G401.6 (cell line): ENCODE data around the gene JUN.
"Not testable (repeated sequence)": the region's sequence is repeated elsewhere in the genome, so short reads cannot be mapped to it uniquely, and the experiment has no call there.

ENCODE experiments used
- FAIRE-seq: peaks from 2 replicates; lab custom pipeline; 2012; peaks lifted over from hg19 to GRCh38; lab: Jason Lieb, UNC

The JUN gene

DNA sequence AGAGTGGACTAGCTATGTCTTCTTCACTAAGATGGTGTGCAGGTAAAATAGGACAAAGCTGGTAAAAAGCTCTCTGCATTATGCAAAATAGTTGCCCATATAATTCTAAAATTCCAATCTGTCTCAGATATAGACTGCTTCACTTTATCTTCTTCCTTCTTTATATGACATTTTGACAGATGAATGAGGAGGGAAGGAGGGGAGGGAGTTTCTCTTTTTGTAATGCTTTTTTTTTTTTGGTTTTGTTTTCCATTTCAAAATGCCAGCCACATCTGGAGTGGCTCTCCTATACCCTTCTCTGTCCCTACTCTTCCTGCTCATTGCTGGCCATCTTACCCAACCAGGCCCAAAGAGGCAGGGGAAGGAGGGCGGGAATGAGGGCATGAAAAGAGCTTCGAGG, 24.2 kb upstream of the JUN start:
- no peak for FAIRE-seq

DNA sequence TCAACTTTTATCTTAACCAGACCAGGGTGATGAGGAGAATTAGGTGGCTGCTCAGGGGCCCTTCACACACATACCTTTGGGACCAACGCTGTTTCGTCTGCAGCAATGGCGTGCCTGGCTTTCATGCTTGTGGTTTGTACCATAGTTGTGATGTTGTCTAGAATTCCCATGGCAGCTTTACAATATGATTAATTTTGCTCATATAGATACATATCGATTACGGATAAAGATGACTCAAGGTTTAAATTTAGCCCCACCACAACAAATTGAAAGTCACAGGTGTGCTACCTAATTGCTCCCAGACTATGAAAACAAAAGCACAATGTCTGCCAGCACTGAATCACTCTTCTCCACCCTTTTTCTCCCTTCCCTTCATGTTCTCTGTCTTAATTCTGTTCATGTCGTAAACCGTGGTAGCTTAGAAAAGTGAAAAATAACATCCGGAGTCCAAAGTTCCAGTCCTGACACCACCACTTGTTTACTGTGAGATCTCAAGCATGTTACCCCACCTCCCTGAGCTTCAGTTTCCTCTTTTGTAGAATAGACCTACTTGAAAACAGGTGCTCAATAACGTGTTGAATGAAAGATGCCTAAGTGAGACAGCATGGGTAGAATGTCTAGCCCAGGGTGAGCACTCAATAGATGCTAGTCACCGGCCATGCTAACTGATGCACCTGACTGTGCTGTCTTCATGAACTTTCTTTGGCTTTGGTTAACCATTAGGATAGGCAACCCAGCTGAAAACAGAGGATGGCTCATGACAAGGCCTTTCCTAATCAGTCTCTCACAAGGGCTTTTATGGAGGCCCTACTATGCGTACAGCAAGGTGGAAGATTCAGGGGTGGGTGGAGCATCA, 22.1 kb upstream of the JUN start:
- FAIRE-seq = no peak

DNA sequence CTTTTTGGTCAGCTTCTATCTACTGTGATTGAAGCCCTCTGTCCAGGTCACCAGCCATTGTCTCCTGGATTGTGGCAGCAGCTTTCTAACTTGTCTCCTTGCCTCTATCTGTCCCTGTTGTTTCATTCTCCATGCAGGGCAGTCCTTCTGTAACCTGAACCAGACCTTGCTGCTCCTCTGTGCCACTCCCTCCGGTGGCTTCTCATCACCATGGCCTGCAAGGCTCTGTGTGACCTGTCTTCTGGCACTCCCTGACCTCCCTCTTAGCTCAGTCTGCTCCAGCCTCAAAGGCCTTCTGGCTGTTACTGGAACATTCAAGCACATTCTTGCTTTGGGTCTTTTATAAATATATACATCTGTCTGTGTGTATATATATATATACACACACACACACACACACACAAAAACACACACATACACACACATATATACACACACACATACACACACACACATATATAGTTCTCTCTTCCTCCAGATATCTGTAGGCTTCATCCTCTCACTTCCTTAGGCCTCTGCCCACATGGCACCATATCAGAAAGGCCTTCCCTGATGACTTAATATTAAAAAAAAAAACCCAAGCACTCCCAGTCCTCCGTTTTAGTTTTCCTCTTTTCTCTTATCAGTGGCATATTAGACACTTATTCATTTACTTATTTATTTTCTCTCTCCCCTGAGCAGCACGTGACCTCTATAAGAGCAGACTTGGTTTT, 21.2 kb upstream of the JUN start:
- FAIRE-seq = no peak

DNA sequence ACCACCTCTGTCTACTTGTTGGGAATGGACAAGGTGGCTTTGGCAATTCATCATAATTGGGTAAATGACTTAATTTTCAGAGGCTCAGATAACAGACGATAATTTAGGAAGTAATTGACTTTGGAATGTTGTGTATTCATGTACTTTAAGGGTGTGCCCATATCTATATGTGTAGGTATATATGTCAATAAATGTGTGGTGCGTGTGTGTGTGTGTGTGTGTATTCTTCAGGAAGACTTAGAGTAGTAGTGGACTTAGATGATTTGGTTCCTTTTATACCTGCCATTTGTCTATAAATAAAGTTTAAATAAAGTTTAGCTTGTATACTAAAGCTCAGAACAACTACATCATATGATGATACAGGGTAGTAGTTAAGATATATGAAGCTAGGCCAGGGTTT, 20.0 kb upstream of the JUN start:
- FAIRE-seq = no peak

DNA sequence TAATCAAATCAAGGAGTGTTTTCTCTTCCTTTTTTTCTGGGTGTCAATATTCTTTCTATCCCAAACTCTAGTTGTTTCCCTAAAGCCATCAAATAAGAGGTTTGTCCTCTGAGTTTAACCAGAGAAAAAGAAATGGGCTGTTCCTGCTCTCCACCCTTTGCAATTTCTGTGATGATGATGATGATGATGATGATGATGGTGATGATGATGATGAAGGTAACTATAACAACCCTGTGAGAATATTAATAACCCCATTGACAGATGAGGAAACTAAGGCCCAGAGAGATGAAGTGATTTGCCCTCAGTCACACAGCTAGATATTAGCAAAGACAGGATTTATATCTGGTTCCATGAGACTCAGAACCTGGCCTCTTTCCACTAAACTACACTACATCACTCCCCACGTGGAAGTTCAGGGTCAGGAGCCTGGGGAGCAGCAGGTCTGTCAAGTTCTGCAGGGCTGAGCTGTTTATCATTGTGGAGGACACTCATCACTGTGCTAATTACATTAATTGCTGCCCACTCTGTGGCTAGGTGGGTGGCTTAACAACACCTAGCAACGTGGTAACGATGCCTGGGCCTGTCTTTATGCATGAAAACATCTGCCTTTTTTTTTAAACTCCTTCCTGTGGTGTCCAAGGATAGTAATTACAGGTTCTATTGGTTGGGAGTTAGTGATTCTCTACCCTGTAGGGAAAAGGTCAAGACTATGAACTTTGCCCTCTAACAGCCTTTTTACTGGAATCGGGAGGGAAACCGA, 19.0 kb upstream of the JUN start:
- no peak for FAIRE-seq

DNA sequence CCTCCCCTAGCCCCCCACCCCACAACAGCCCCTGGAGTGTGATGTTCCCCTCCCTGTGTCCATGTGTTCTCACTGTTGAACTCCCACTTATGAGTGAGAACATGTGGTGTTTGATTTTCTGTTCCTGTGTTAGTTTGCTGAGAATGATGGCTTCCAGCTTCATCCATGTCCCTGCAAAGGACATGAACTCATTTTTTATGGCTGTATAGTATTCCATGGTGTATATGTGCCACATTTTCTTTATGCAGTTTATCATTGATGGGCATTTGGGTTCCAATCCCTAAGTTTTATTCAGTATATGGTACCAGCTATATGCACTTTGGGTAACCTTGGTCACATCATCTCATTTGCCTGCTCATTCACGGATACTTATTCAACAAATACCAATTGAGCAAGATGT, 17.4 kb upstream of the JUN start:
- not testable (repeated sequence) for FAIRE-seq

DNA sequence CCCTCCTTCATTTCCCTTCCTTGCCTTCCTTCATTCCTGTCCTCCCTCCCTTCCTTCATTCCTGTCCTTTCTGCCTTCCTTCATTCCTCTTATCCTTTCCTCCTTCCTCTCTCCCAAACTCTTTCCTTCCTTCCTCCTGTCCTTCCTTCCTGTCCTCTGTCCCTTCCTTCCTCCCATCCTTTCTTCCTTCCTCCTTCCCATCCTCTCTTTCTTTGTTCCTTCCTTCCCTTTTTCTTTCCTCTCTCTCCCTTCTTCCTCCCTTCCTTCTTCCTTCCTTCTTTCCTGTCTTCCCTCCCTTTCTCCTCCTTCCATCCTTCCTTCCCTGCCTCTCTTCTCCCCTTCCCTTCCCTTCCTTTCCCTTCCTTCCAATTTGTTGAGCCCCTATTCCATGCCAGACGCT, 15.8 kb upstream of the JUN start:
- no peak for FAIRE-seq

DNA sequence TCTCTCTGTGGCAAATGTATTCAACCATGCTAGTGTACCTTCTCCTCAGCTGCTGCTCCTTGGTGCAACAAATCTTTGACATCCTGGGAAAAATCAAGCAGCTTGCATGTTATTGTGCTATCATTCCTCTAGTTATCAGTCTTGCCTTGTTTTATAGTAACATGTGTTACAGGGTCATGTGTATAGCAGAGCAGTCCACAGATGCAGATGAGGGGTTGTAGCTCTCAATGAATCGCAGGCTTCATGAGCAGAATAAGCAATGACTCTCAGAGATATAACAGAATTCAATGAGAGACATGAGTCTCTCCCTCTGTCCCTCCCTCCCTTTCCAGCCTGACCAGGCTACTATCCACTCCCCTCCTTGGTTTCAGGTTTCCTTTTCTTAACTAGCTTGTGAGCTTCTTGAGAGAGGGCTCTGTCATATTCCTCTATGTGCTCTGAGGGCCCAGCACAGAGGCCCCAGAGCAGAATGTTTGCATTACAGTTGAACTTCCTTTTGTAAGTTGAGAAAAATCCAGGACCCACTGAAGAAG, 15.1 kb upstream of the JUN start:
- no peak for FAIRE-seq

DNA sequence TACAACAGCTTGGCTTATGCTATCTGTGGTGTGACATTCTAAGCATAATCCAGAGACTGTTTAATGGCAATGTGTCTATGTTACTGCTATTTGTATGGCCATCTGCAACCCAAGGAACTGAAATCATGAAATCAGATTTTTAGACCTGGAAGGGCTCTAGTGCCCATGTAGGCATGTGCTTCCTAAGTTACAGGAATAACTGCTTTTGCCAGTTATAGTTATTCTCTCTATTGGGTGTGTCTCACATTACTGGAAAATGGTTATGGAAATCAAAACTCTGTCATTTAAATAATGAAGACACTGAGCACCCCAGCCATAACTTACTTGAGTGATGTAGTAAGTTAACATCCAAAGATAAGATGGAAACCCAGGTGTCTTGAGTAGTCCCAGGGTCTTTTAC, 12.6 kb upstream of the JUN start:
- no peak for FAIRE-seq

DNA sequence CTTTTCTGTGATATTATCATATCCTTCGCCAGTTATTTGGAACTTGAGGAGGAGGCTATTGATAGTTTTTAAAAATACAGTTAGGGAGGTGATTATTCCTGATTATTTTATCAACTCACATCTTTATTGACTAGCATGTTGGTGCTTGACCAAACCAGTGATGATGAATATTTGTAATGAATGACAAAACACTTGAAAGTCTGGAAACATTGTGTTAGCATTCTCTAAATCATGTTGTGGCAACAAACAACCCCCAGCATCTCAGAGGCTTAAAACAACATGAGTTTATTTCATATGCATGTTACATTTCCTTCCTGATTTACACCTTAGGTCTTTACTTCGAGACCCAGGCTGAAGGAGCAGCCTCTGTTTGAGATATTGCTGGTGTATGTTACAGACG, 10.7 kb upstream of the JUN start:
- FAIRE-seq = no peak

DNA sequence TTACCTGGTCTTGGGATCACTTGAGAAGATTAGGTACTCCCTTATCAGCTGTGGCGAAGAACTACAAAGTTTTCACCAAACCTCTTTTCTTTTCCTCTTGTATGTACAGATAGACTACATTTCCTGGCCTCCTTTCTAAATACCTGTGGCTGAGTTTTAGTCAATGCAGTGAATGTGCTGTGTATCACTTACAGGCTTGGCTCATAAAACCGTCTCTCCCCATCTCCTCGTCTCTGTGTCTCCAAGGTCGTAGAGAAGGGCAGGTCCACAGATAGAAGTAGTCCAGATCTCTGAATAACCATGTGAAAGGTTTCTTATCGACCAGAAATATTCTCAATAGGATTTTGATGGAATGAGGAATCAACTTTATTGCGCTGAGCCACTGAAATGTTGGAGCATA, 9.0 kb upstream of the JUN start:
- FAIRE-seq = no peak

DNA sequence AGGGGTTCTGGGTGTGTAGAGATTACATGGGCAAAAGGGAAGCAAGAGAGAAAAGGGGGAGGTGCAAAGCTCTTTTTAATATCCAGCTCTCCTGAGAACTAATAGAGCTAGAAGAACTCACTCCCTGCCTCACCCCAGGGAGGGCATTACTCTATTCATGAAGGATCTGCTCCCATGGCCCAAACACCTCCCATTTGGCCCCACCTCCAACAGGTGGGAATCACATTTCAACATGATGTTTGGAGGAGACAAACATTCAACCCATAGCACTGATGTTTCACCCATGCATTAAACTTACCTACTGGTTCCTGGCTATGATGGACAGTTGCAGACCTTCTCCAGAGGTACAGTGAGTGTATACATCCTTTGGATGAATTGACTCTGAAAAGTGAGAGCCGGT, 7.3 kb upstream of the JUN start:
- FAIRE-seq = no peak

DNA sequence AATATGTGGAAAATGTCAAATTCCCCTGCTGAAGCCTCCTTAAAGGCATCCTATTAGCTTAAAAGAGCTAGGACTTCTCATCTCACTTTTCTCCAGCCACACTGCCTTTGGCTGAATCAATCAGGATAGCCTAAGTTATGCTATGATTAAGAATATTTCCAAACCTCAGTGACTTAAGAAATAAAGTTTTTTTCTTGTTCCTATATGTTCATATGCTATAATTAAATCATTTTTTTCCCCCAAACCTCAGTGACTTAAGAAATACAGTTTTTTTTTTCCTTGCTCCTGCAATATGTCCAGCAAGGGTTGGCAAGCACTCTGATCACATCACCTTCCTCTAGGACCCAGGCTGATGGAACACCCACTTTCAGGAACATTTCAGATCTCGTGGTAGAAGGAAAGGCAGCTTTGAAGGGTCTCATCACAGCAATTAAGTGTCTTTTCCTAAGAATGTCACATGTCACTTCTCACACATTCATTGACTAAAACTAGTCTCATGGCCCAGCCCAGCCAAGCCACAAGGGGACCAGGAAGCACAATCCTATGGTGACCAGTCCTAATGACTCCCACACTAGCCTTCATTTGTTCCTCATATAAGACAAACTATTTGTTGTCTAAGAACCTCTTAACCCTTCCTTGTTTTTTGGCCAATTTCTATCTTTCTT, 6.3 kb upstream of the JUN start:
- no peak for FAIRE-seq

DNA sequence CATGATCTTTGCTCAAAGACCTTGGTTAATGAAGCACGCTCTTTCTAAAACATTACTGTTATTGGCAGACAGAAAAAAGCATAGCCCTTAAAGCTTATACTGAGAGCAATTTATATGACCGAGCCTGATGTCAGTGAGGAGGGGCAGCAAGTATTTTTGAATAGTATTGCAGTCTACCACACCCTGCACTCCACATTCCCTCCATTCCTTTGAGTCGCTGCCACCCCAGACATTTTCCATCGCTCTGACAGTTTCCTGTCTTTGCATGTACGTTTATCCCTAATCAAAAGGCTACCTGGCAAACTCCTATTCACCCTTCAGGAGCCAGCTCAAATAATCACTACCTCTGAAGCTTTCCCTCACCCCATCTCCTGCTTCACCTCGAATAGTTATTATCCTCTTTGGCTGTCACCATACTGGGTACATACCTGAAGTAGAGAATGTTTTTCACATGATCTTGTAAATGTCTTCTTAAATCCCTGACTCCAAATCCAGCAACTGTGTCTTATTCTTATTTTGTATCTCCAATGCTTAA, 5.5 kb upstream of the JUN start:
- FAIRE-seq = no peak

DNA sequence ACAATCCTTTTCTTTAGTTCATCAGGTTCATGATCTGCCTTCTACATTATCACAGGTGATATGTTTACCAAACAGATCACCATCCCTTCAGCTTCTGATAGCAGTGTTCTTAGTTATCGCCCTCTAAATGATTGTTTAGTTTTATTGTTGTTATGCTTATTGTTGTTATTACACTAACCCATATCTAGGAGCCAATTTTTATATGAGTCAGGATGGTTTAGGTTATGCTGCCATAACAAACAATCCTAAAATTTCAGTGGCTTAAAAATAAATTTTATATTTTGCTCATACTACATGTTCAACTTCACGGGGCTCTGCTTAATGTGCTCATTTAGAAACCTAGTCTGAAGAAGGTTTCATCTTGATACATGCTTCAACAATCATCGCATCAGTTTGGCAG, 4.4 kb upstream of the JUN start:
- FAIRE-seq = no peak

DNA sequence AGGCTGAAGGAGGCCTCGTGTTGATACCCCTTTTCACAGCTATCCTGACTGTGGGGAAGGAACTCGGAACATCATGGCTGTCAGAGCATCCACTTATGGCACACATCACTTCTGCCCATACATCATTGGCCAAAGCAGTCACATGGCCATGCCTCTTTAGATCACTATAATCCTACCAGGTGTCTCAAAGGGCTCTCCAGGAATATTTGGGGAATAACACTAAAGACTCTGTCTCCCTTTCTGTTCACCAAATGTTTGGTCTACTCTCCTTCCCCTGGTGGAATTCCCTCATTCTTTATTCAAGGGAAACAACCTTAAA, 3.0 kb upstream of the JUN start:
- no peak for FAIRE-seq

DNA sequence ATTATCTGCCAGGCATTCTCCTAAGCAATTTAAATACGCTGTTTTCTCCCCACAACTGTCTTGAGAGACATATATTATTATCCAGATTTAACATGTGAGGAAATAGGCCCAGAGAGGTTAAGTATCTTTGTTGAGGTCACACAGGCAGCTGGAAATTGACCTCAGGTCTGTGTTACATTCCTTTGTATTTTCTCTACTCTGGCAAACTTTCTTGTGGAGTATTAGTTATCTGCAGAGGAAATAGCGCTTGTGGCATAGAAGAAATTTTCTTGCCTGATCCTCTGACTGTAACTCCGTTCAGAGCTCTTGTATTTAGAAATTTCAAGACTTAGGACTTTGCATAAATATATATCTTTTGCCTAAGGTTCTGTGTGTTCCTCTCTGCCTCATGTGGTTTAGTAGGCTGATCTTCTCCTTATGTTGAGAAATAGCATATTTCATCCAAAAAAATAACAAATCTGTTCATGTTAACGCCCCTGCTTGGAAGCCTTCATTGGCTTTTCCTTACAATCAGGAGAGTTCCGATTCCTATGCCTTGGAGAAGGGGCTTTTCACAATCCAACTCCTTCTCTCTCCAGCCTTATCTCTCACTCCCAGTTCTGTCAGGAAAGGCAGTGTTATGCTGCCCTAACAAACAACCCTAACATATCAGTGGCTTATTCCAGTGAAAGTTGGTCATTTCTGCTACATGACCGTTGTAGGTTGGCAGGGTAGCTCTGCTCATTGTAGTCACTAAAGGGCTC, 2.5 kb upstream of the JUN start:
- FAIRE-seq = no peak

DNA sequence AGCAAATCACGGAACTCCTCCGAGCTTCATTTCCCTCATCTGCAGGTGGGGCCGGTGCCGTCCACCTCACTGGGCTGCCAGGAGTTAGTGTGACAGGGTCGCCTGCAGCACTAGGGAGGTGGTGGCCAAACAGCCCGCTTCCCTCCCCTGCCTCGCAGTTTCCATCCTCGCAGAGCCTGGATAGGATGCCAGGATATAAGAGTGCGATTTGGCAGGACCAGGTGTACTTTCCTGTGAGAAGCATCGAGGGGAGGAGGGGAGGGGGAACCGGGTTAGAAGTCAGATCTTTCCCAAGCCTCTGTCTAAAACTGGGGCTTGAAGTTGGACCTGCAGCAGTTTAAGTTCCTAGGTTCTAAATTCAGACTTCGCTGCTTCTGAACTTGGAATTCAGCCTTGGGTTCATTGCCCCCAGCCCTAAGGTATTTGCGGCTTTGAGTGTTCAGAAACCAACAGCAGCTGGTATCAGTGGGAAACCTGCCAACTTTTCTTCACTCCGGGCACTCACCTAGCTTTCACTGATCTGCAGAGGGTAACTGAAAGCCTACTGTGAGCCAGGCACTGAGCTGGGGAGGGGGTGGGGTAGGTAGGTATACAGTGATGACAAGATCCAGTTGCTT, 1.7 kb upstream of the JUN start:
- FAIRE-seq = no peak

DNA sequence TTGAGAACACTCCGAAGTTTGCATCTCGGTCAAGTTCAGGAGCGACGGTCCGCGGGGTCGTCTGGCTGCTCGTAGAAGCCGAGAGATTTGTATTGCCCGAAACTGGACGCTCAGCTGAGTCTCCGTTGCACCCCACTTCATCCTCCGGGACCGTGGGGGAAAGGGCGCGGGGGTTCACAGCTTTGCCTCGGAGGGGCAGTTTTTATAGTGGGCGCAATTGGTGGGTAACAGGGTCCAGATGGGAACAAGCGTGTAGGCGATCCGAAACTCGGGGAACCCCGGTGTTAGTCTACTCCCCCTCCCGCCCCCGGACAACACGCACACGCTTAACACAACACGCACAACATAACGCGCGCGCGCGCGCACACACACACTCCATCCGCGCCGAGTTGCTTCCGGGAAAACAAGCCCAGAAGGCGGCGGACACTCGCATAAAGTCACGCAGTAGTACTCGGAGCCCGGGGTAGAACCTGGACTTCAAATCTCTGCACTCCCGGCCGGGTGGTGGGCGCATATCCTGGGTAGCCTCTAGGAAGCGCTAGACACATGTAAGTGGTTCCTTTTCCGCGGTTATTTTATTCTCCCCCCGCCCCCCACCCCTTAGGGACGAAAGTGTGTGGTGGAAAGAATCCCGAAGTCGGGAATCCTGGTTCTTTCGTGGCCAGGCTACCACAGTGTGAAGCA, 1.1 kb upstream of the JUN start:
- no peak for FAIRE-seq
